Activated CD4-positive, alpha-beta T cell treated with anti-CD3 and anti-CD28 coated beads, Interleukin-2, amount 50 U/mL, for 16 hours (primary cell): Measurements from ENCODE around the gene RBM43.
"Not testable (repeated sequence)": the region's sequence is repeated elsewhere in the genome, so short reads cannot be mapped to it uniquely, and the experiment has no call there.

Experiments
- DNase-seq: peaks from one replicate; pipeline ENCODE4 v3.0.0-alpha.2; 2020

Gene RBM43

GRCh38 chr2:151261231-151261976 is at the start of gene RBM43:
Gene RBM43 (minus strand): TSS chr2:151261863. CDS start chr2:151261727, 136 bp downstream.
- peak; percentile 92 for DNase-seq

GRCh38 chr2:151310313-151310712 is 48.6 kb upstream of the RBM43 start:
- DNase-seq, result not testable (repeated sequence)

GRCh38 chr2:151306621-151307020 is 45.0 kb upstream of the RBM43 start:
- DNase-seq, result no peak

- no peak for DNase-seq
These were observed 43.5 kb upstream of the RBM43 start for GRCh38 chr2:151305129-151305691.

- DNase-seq, result no peak
These were observed 41.2 kb upstream of the RBM43 start for GRCh38 chr2:151302879-151303278.

- DNase-seq, result no peak
These were observed 40.7 kb upstream of the RBM43 start for GRCh38 chr2:151302404-151302803.

GRCh38 chr2:151299920-151300539 is 38.4 kb upstream of the RBM43 start:
- no peak for DNase-seq

GRCh38 chr2:151297882-151298281 is 36.2 kb upstream of the RBM43 start:
- peak; percentile 27 for DNase-seq

- not testable (repeated sequence) for DNase-seq
These were observed 34.3 kb upstream of the RBM43 start for GRCh38 chr2:151295926-151296325.

- no peak for DNase-seq
These were observed 30.9 kb upstream of the RBM43 start for GRCh38 chr2:151292546-151292945.

GRCh38 chr2:151292141-151292540 is 30.5 kb upstream of the RBM43 start:
- no peak for DNase-seq

- DNase-seq, result no peak
These were observed 29.6 kb upstream of the RBM43 start for GRCh38 chr2:151291224-151291623.

GRCh38 chr2:151289972-151290866 is 28.6 kb upstream of the RBM43 start:
- DNase-seq, result no peak

GRCh38 chr2:151287513-151288250 is 26.0 kb upstream of the RBM43 start:
- no peak for DNase-seq

GRCh38 chr2:151282401-151282800 is 20.7 kb upstream of the RBM43 start:
- DNase-seq, result no peak

- no peak for DNase-seq
These were observed 18.6 kb upstream of the RBM43 start for GRCh38 chr2:151280271-151280670.

GRCh38 chr2:151278487-151278886 is 16.8 kb upstream of the RBM43 start:
- no peak for DNase-seq

GRCh38 chr2:151277067-151277466 is 15.4 kb upstream of the RBM43 start:
- no peak for DNase-seq

GRCh38 chr2:151275291-151275690 is 13.6 kb upstream of the RBM43 start:
- no peak for DNase-seq

- no peak for DNase-seq
These were observed 10.2 kb upstream of the RBM43 start for GRCh38 chr2:151271824-151272223.

- DNase-seq, result no peak
These were observed 8.3 kb upstream of the RBM43 start for GRCh38 chr2:151269798-151270568.

GRCh38 chr2:151268085-151268484 is 6.4 kb upstream of the RBM43 start:
- no peak for DNase-seq
